Posterior vena cava (tissue), 2 donors: ENCODE results near the gene BPIFB2. TPM values are rescaled to one million over a fixed set of nuclear protein-coding genes. Genes with fewer than 3 reads are reported as not detected.

Experiments used
- total RNA-seq, 2 donors: library from RNA; stranded (reverse); fragmentation: NEBNext Ultra II Directional; extraction: Animal tissue kit (Norgen Biotek cat#: 25700); gene quantifications; one replicate each; pipeline ENCODE4 v1.2.1, GENCODE V29; 2021
- donor health status: DM: yes; HTN: yes; CAD: no.
- donor health status: DM: yes; HTN: yes; CAD: no.

Gene BPIFB2
- total RNA-seq, 2 donors from 2014 or later, result not detected

Other genes with a start within 250 kb of the BPIFB2 start
- under 1 TPM; 0.38 to 0.56 TPM for gene DNMT3B, start 245.3 kb upstream of the BPIFB2 start, total RNA-seq
- 100 to 1,000 TPM; 127 to 141 TPM for gene MAPRE1, start 187.8 kb upstream of the BPIFB2 start, total RNA-seq
- under 1 TPM; 0.28 to 0.81 TPM for gene EFCAB8, start 148.8 kb upstream of the BPIFB2 start, total RNA-seq
- not detected for gene SUN5, start 3.3 kb upstream of the BPIFB2 start, total RNA-seq
- gene BPIFB6, start 23.9 kb downstream of the BPIFB2 start, total RNA-seq, result not detected
- not detected for gene BPIFB3, start 46.2 kb downstream of the BPIFB2 start, total RNA-seq
- gene BPIFB4, start 71.9 kb downstream of the BPIFB2 start, total RNA-seq, result not detected
- not detected for gene BPIFA2, start 160.5 kb downstream of the BPIFB2 start, total RNA-seq
- not detected for gene BPIFA3, start 209.6 kb downstream of the BPIFB2 start, total RNA-seq
- gene BPIFA1, start 228.3 kb downstream of the BPIFB2 start, total RNA-seq, result not detected